HG02870 (cell line): ENCODE results near the gene ZNF189.
A peak's percentile ranks its signal among the peaks of the same experiment; 100 is the strongest.

Experiments
- ATAC-seq: cut with Tn5 transposase; IDR thresholded peaks from one replicate; pipeline ENCODE4 v1.9.1; 2021; ENCODE audit warnings: mild to moderate bottlenecking, moderate library complexity; ENCODE audit not compliant: unreplicated experiment

ZNF189 gene

DNA sequence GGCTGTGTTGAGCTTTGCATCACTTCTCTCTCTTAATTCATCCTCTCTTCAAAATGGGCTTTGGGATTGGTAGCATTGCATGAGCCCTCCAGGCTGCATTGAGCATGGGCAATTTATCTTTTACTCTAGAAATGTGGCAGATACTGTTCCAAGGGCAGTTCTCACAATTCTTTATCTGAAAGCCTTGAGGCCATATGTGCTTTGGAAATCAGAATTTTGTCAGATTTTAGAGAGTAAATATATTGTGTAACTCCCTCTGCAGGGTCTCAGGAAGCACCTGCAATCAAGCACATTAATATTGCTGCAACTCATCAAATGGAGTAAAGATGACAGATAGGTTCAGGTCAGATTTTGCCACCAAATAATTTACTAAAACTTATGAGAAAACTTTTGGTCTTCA, 19.3 kb downstream of the ZNF189 start:
- no peak for ATAC-seq

- no peak for ATAC-seq
These were observed 20.1 kb downstream of the ZNF189 start for GRCh38 chr9:101418518-101419430.

DNA sequence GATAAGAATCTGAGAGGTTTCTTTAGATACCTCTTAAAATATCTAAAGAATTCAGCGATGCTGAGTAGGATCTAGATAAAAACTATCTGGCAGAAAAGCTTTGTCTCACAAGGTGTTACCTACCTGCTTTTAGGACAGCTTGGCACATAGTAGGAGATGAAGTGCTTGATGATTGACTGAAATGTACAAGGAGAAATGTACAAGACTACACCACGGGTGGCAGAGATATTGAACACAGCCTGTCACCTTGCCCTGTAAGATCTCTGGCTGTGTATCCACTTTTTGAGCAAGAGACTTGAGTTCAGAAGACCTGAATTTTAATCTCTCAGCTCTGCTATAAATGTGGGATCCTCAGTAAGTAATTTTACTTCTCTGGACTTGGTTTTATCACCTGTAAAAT, 21.2 kb downstream of the ZNF189 start:
- no peak for ATAC-seq

GRCh38 chr9:101421653-101422065, 23.0 kb downstream of the ZNF189 start:
- ATAC-seq: no peak

DNA sequence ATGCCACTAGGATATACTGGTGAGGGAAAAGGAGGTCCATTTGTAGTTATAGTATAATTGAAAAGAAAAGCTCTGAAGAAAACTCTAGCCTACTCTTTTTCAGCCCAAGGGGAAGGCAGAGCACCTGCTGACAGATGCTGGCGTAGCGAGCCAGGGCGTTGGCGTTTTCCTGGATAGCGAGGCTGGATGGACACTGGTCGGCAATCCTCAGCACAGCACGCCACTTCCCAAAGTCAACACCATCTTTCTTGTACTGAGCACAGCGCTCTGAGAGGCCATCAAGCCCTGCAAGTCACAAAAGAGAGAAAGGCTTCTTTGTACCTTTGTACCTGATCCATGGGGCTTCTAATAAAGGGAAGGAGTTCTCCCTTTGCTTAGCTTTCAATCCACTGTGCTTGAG, 28.7 kb downstream of the ZNF189 start:
- no peak for ATAC-seq

DNA sequence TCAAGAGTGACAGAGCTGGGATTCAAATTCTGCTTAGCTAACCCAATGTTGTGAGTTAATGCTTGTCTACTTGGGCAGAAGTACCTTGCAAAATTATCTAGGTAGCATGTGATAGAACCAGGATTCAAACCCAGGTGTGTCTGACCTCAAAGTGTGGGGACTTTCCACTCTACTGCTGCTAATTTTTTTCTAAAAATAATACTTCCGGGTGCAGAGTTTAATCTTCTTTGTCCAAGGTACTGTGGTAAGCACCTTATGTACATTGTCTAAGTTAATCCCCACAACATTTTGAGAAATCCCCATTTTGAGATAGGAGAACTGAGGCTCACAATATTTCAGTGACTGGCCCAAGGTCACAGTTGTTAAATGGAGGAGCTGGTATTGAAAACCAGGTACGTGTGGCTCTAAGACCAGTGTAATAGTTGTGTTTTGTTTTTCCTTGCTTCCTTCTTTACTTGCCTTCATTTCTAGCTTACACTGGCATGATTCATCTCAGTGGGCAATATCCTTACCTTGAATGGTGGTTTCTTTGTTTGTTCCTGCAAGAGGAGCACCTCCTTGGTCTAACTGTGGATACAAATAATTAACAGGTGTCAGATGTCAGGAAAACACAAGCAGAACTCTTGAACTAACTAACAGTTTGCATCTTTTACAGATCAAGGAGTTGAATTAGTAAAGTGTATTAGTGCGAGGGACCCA, 29.5 kb downstream of the ZNF189 start:
- peak; percentile 75 for ATAC-seq

DNA sequence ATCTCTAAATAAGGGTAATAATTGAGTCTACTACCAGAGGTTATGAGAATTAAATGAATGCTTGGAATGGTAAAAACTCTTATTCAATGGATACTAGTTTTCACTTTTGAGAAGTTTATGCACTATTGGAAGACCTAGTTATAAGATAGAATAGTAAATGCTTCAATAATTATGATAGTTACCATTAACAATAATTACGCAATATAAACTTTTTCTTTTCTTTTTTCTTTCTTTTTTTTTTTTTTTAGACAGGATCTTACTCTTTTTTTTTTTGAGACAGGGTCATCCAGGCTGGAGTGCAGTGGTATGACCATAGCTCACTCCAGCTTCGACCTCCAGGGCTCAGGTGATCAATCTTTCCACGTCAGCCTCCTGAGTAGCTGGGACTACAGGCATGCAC, 30.3 kb downstream of the ZNF189 start:
- no peak for ATAC-seq

DNA sequence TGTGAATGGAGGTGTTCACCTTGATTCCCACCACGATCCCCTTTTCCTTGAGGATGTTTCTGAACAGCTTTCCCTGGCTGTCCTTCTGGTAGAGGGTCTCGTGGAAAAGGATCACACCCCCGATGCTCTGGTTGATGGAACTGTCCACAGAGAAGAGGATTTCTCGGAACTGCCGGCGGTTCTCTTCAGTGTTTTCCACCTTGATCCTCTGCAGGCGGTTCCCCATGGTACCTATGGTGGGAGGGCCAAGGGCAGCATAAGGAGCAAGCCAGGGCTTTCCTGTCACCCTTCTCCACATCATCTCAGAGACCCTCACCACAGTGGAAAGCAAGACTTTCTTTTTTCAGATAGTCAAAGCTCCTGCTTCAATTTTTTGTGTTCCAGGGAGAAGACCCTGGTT, 31.1 kb downstream of the ZNF189 start:
- ATAC-seq: no peak

- no peak for ATAC-seq
These were observed 33.5 kb downstream of the ZNF189 start for GRCh38 chr9:101432171-101432570.

DNA sequence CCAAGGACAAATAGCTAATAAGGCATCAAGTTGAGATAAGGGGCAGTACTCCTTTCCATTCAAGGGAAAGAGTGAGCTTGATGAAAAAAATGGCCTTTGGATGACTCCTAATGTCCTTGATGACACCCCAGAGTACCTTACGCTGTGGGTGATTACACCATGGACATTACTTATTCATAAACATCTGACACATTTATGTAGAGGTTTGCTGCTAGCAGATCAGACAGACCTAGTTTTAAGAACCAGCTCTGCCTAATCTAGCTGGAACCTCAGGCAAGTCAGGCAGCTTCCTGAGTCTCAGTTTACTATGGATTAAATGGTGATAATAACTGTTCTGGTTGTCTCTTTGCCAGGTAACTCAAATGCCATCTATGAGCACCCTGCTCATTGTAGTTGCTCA, 34.1 kb downstream of the ZNF189 start:
- no peak for ATAC-seq

DNA sequence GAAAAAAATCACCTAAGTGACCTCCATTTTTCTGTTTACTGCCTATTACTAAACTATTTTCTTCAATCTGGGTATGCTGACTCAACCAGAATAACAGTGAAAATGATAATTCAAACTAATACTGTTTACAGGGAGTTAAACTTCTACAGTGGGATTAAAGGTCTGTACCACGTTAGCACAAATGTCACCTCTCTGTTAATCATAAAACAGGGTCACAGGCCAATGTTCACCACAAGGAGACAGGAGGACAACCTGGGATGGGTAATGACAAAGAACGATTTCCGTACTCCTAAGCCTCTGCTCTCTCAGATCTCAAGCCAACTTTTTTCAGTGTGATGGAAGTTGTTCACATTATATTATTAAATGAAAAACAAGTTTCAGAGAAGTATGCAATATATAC, 34.6 kb downstream of the ZNF189 start:
- ATAC-seq: no peak

- no peak for ATAC-seq
These were observed 36.3 kb downstream of the ZNF189 start for GRCh38 chr9:101434998-101435397.

- no peak for ATAC-seq
These were observed 37.0 kb downstream of the ZNF189 start, which contains the start of gene ALDOB for GRCh38 chr9:101435601-101436079. Gene ALDOB, minus strand, starts transcription at chr9:101435774. Its CDS starts 4,887 bp downstream, at chr9:101430887.

DNA sequence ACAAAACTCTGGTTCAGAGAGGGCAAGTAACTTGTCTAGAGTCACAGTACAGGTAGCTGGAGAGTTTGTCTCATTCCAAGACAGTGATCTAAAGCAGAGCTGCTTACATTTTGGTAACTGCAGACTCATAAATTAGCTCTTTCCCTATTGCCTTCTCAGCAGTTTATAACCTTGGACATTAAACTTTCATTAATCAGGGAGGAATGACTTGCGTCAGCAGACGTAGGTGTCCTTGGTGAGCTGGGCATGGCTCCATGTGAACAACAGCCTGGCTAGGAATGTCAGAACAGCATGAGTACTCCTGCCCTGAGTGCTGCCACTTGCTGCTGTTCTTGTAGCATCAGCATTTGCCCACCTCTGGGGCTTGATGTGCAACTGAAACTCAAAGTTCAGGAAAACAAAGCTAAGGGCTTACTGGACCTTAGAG, 39.2 kb downstream of the ZNF189 start:
- ATAC-seq: no peak

- no peak for ATAC-seq
These were observed 39.9 kb downstream of the ZNF189 start for GRCh38 chr9:101438523-101438922.

GRCh38 chr9:101440714-101441230, 42.1 kb downstream of the ZNF189 start:
- no peak for ATAC-seq

DNA sequence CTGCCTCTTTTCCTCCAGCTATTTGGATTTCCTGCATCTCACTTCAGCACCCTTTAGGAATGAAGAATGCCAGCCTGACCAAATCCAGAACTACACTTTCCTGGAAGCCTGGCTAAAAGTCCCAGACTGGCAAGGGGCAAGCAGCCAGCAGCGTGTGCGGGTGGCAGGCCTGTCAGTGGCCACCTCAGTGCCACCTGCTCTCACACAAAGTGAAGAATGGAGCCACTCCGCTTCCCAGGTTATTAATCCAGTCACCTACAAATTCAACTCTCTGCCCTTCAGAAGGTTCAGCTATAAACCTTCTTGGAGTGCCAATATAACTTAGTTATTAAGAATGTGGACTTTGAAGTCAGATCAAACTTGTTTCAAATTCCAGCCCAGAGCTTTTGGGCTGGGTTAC, 43.7 kb downstream of the ZNF189 start:
- ATAC-seq: no peak

DNA sequence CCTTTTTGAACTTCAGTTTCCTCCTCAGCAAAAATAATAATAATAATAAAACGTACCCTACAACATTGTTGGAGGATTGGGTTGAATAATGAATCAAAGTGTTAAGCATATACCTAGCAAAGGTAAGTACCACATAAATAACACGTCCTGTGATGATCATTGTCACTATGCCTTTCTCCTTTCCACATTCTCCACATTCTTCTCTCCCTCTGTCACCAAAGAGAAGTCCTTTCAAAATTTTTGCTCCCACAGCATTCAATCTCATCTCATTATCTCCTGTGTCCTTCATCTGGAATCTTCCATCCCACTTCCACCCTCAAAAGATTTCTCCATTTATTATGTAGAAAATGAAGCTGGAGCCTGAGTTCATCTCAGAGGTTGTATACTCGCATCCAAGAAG, 44.1 kb downstream of the ZNF189 start:
- no peak for ATAC-seq

DNA sequence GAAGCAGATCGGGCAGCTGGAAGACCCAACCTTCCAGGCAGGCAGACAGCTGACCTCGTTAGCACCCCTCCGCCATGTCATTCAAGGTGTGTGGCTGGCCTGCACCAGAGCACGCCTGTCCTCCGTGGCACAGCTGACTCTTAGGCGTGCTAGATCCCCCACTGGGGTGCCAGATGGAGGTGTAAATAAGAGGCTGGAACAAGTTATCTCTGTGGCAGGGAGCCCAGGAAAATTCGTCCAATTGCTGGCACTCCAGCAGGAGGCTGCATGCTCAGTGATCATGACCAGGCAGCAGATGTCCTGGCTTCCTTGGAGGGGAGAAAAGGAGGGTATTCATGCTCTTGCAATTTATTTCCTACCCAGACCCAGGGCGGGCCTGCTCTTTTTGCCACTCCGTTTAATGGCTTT, 44.7 kb downstream of the ZNF189 start:
- no peak for ATAC-seq

DNA sequence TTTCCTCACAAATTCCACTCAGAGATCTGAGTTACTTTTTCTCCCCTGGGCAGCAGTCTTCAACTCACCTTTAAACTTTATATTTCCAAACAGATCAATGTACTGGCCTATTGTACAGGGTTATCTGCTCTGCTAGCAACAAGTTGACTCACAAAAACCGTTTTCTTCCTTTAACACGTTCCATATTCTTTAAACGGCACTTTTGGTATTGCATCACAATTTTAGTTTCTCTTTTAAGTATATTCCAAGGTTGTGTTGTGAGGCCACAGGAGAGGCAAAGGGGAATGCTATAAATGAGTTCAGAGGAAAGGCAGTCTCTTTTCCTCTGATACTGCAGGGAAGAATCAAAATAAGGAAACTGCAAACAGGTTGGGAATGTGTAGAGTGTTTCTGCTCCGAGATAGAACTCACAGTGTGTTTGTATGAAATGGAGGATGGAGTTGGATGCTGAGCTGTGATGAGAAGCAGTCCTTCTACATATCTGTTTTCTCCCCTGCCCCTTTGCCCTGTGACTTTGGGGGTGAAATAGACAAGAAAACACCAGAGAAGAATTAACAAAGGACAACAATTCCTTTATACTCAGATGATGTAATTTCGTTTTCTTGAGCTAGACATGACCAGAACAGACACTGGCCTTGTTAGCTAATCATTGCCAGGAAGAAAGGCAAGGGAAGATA, 46.8 kb downstream of the ZNF189 start:
- no peak for ATAC-seq

DNA sequence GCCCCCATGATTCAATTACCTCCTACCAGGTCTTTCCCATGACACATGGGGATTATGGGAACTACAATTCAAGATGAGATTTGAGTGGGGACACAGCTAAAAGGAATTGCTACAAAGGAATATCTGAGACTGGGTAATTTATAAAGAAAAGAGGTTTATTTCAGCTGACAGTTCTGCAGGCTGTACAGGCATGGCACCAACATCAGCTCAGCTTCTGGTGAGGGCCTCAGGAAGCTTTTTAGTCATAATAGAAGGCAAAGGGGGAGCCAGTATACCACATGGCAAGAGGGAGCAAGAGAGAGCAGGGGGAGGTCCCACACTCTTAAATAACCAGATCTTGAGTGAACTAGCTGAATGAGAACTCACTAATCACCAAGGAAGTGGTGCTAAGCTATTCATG, 48.1 kb downstream of the ZNF189 start:
- ATAC-seq: no peak
